ENCODE data around the gene PPP6R2. TPM values are rescaled to one million over a fixed set of nuclear protein-coding genes. Genes with fewer than 3 reads are reported as not detected.

Gene PPP6R2
- polyA plus RNA-seq, 1 donor from 2014 or later: 85.4 TPM

DNA sequence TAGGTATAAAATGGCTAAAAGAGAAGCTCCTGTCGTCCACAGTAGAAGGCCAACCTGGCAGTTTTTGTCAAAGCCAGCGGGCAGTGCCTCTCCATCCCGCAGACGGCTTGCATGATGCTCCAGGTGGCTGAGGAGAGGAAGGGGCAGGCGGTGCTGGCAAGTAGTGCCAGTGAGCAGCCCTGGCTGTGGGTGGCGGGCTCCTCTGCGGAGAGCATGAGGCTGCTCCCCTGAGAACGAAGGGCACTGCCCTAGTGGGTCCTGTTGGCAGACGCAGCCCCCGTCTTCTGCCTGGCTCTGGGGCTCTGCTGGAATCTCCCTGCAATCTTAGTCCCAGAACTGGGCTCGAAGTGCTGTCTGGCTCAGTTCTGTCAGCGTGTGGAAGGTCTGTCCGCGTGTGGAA, 80.8 kb downstream of the PPP6R2 start:
- Histone ChIP-seq H3K27me3 (ENCODE audit: insufficient read depth, low read depth, low read length) (no peaks in the 10 kb centered on the region), H3K79me2 (replicated peaks; ENCODE audit: insufficient read depth, low read length) (no peaks in the 10 kb centered on the region), H3K36me3 (ENCODE audit: insufficient read depth, low read length) (peaks cover 10% of the 10 kb centered on the region), H3K4me2 (ENCODE audit: low read length) (no peak overlapping the region), H4K20me1 (ENCODE audit: insufficient read depth) (no peaks in the 10 kb centered on the region), H3F3A (ENCODE audit: insufficient read depth, low read length, poor library complexity, severe bottlenecking) (no peaks in the 10 kb centered on the region), H3K4me3 (ENCODE audit: low read length) (no peak overlapping the region), H3K9me3 (ENCODE audit: low read length) (no peaks in the 10 kb centered on the region), H3K27ac (ENCODE audit: low read length) (no peak overlapping the region), H2AFZ (ENCODE audit: low read depth, low read length) (no peak overlapping the region), H3K9me2 (ENCODE audit: insufficient read depth, low read length) (no peaks in the 10 kb centered on the region), H3K9ac (ENCODE audit: low read length) (no peak overlapping the region)
- no peak for TF ChIP-seq TAF1 (IDR thresholded peaks at IDR 0.05; ENCODE audit: low read depth)
- TF ChIP-seq CTCF (IDR thresholded peaks at IDR 0.05; ENCODE audit: poor library complexity, severe bottlenecking): no peak
- no peak for TF ChIP-seq EZH2 (IDR thresholded peaks at IDR 0.05; ENCODE audit: borderline replicate concordance, insufficient read depth, low read length, poor library complexity, severe bottlenecking)
- TF ChIP-seq MXI1 (conservative IDR thresholded peaks at IDR 0.05; ENCODE audit: poor library complexity, severe bottlenecking): no peak
- no peak for TF ChIP-seq EP300 (conservative IDR thresholded peaks at IDR 0.05; ENCODE audit: poor library complexity, severe bottlenecking)
- no peak for TF ChIP-seq RAD21 (conservative IDR thresholded peaks at IDR 0.05)
- no peak for TF ChIP-seq SMC3 (conservative IDR thresholded peaks at IDR 0.05; ENCODE audit: poor library complexity)
- TF ChIP-seq, protein P1, sequence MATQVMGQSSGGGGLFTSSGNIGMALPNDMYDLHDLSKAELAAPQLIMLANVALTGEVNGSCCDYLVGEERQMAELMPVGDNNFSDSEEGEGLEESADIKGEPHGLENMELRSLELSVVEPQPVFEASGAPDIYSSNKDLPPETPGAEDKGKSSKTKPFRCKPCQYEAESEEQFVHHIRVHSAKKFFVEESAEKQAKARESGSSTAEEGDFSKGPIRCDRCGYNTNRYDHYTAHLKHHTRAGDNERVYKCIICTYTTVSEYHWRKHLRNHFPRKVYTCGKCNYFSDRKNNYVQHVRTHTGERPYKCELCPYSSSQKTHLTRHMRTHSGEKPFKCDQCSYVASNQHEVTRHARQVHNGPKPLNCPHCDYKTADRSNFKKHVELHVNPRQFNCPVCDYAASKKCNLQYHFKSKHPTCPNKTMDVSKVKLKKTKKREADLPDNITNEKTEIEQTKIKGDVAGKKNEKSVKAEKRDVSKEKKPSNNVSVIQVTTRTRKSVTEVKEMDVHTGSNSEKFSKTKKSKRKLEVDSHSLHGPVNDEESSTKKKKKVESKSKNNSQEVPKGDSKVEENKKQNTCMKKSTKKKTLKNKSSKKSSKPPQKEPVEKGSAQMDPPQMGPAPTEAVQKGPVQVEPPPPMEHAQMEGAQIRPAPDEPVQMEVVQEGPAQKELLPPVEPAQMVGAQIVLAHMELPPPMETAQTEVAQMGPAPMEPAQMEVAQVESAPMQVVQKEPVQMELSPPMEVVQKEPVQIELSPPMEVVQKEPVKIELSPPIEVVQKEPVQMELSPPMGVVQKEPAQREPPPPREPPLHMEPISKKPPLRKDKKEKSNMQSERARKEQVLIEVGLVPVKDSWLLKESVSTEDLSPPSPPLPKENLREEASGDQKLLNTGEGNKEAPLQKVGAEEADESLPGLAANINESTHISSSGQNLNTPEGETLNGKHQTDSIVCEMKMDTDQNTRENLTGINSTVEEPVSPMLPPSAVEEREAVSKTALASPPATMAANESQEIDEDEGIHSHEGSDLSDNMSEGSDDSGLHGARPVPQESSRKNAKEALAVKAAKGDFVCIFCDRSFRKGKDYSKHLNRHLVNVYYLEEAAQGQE (IDR thresholded peaks at IDR 0.05; ENCODE audit: borderline replicate concordance): no peak
- TF ChIP-seq POLR2AphosphoS5 (IDR thresholded peaks at IDR 0.05): no peak

GRCh38 chr22:50425179-50425916, 82.2 kb downstream of the PPP6R2 start:
- no peaks in the 10 kb centered on the region for H3K27me3 ChIP-seq (ENCODE audit: insufficient read depth, low read depth, low read length)
- H3K4me2 ChIP-seq (ENCODE audit: low read length): no peak overlapping the region
- H3K27ac ChIP-seq (ENCODE audit: low read length): no peak overlapping the region
- no peaks in the 10 kb centered on the region for H3K9me2 ChIP-seq (ENCODE audit: insufficient read depth, low read length)
- H4K20me1 ChIP-seq (ENCODE audit: insufficient read depth): no peaks in the 10 kb centered on the region
- H3K4me3 ChIP-seq (ENCODE audit: low read length): no peak overlapping the region
- no peaks in the 10 kb centered on the region for H3K9me3 ChIP-seq (ENCODE audit: low read length)
- no peak overlapping the region for H2AFZ ChIP-seq (ENCODE audit: low read depth, low read length)
- TF ChIP-seq EZH2 (IDR thresholded peaks at IDR 0.05; ENCODE audit: borderline replicate concordance, insufficient read depth, low read length, poor library complexity, severe bottlenecking): no peak
- TF ChIP-seq, protein P1 (IDR thresholded peaks at IDR 0.05; ENCODE audit: borderline replicate concordance): no peak
- no peak for TF ChIP-seq SMC3 (conservative IDR thresholded peaks at IDR 0.05; ENCODE audit: poor library complexity)
- no peak for TF ChIP-seq TAF1 (IDR thresholded peaks at IDR 0.05; ENCODE audit: low read depth)
- no peak for TF ChIP-seq CTCF (IDR thresholded peaks at IDR 0.05; ENCODE audit: poor library complexity, severe bottlenecking)
- TF ChIP-seq EP300 (conservative IDR thresholded peaks at IDR 0.05; ENCODE audit: poor library complexity, severe bottlenecking): no peak
- TF ChIP-seq RAD21 (conservative IDR thresholded peaks at IDR 0.05): no peak
- TF ChIP-seq POLR2AphosphoS5 (IDR thresholded peaks at IDR 0.05): no peak
- TF ChIP-seq MXI1 (conservative IDR thresholded peaks at IDR 0.05; ENCODE audit: poor library complexity, severe bottlenecking): no peak
- H3F3A ChIP-seq (ENCODE audit: insufficient read depth, low read length, poor library complexity, severe bottlenecking): no peaks in the 10 kb centered on the region
- H3K79me2 ChIP-seq (replicated peaks; ENCODE audit: insufficient read depth, low read length): no peaks in the 10 kb centered on the region
- no peak overlapping the region for H3K9ac ChIP-seq (ENCODE audit: low read length)
- peaks cover 8% of the 10 kb centered on the region for H3K36me3 ChIP-seq (ENCODE audit: insufficient read depth, low read length)

All from neural cell (in vitro differentiated cells).